ENCODE measurements around the gene KRI1.
A peak's percentile ranks its signal among the peaks of the same experiment; 100 is the strongest.

KRI1 gene

GRCh38 chr19:10565567-10566407, at the start of gene KRI1:
Gene KRI1 (minus strand): TSS chr19:10566010. CDS start chr19:10565999, 11 bp downstream.
- DNase-seq (ENCODE audit: low read depth in 2 of 2), result peak; percentile 98

DNA sequence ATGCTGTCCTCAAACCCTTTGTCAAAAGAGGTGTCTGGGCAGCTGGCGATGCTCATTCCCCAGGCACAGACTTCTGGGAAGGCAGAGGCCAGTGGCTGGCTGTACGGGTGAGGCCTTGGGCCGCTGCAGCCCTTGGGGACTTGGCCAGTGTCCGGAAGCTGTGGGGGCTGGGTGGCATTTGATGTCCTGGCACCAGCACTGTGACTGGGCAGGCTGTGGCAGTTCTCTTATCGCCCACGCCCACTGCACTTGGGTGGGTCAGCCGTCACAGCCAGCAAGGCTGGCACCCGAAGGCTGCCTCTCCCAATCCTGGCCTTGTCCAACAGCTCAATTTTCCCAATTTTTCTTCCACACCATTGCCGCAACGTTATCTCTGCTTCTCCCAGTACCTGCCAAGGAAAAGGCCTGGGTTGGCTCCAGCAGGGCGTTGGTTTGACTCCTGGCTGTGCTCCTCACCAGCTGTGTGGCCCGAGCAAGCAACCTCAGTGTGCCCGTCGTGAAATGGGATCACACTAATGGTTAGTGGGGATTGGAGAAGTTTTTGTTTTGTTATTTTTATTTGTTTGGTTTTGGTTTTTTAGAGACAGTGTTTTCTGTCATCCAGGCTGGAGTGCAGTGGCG, 46.8 kb upstream of the KRI1 start:
- DNase-seq (ENCODE audit: low read depth in 2 of 2), result no peak

GRCh38 chr19:10611907-10612306, 46.1 kb upstream of the KRI1 start:
- DNase-seq (ENCODE audit: low read depth in 2 of 2), result no peak

DNA sequence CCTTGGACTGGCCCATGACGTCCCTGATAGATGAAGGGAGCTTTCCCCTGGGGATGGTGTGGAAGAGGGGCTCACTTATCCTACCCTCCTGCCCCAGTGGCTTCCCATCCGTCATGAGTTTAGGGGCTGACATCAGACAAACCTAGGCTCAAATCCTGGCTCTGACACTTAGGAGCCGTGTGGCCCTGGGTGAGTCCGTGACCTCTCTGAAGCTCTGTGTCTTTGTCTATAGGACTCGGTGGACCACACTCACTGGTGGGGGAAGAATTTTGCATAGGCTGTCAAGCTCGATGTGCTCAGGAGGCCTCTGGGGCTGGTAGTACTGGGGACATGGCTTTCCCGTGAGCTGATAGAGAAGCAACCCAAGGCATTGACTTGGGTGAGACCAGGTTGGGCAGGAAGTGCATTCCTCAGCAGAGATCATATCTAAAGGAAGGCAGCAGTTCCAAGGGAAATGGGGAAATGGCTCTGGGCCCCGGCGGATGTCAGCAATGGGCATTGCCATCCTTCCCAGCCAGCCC, 38.7 kb upstream of the KRI1 start:
- DNase-seq (ENCODE audit: low read depth in 2 of 2), result no peak

GRCh38 chr19:10603873-10604459, 38.2 kb upstream of the KRI1 start:
- no peak for DNase-seq (ENCODE audit: low read depth in 2 of 2)

GRCh38 chr19:10603084-10603872, 37.5 kb upstream of the KRI1 start:
- peak; percentile 61 to 74 for DNase-seq (ENCODE audit: low read depth in 2 of 2)

GRCh38 chr19:10602330-10603083, 36.7 kb upstream of the KRI1 start:
- DNase-seq (ENCODE audit: low read depth in 2 of 2), result peak; percentile 74 to 79

DNA sequence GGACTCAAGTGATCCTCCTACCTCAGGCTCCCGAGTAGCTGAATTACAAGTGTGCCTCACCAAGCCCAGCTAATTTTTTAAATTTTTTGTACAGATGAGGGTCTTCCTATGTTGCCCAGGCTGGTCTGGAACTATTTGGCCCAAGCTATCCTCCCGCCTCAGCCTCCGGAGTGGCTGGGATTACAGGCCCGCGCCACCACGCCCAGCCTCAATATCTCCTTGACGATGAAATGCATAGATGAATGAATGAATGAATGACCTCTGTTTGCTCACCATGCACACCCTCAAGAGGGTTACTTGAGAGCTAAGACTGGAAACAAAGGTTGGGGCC, 36.2 kb upstream of the KRI1 start:
- no peak for DNase-seq (ENCODE audit: low read depth in 2 of 2)

DNA sequence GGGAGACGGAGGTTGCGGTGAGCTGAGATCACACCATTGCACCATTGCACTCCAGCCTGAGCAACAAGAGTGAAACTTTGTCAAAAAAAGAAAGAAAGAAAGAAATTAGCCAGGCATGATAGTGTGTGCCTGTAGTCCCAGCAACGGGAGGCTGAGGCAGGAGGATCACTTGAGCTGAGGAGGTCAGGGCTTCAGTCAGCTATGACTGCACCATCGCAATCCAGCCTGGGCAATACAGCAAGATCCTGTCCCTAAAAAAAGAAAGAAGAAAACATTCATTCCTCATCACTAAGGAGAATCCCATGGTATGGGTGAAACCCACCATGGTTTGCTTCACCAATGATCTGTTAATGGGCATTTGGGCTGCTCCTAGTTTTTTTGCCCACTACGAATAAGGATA, 34.3 kb upstream of the KRI1 start:
- DNase-seq (ENCODE audit: low read depth in 2 of 2), result no peak

- DNase-seq (ENCODE audit: low read depth in 2 of 2), result no peak
Observed at GRCh38 chr19:10593820-10594637, 28.2 kb upstream of the KRI1 start.

DNA sequence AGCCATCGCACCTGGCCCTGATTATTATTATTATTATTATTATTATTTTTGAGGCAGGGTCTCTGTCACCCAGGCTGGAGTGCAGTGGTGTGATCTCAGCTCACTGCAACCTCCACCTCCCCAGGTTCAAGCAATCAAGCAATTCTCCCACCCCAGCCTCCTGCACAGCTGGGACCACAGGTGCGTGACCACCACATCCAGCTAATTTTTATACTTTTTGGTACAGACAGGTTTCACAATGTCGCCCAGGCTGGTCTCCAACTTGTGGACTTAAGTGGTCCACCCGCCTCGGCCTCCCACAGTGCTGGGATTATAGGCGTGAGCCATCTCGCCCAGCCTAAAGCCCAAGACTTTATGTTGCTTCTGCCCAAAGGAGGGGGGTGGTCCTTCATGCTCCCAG, 27.3 kb upstream of the KRI1 start:
- no peak for DNase-seq (ENCODE audit: low read depth in 2 of 2)

GRCh38 chr19:10587839-10588150, 22.0 kb upstream of the KRI1 start:
- no peak for DNase-seq (ENCODE audit: low read depth in 2 of 2)

- no peak for DNase-seq (ENCODE audit: low read depth in 2 of 2)
Observed at GRCh38 chr19:10587022-10587838, 21.4 kb upstream of the KRI1 start, which contains the start of gene AP1M2. Gene AP1M2 (minus strand): TSS chr19:10587312. CDS start chr19:10587231, 81 bp downstream.

GRCh38 chr19:10586396-10586795, 20.6 kb upstream of the KRI1 start:
- DNase-seq (ENCODE audit: low read depth in 2 of 2), result no peak

- no peak for DNase-seq (ENCODE audit: low read depth in 2 of 2)
Observed at GRCh38 chr19:10583036-10583776, 17.4 kb upstream of the KRI1 start.

GRCh38 chr19:10582091-10582490, 16.3 kb upstream of the KRI1 start:
- no peak for DNase-seq (ENCODE audit: low read depth in 2 of 2)

DNA sequence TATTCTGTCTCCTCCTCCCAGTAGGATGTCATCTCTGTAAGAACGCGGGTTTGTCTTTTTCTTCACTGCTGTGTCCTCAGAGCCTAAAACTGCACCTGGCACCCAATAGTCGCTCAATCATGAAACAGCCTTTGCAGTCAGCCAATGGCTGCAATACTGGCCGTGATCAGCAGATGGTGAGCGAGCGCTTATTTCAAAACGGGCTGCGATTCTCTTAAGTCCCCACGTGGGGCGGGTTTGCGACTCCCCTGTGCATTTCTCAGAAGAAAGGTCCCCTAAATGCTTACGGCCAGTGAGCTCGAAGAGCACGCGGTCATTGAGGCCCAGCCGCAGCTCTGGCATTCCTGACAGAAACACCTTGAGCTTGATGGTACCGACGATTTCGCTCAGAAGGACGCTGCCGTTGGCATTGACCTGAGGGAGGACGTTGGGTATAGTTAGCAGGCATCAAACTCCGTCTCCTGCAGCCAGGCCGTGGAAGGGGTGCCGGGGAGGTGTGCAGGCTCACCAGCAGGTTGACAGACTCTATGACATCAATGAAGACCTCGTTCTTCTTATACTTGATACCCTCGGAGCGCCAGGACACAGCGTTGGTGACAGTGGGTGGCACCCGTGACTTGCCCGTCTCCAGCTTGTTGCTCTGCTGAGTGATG, 15.3 kb upstream of the KRI1 start:
- peak; percentile 74 to 78 for DNase-seq (ENCODE audit: low read depth in 2 of 2)

- no peak for DNase-seq (ENCODE audit: low read depth in 2 of 2)
Observed at GRCh38 chr19:10577951-10578350, 12.1 kb upstream of the KRI1 start.
